ENCODE measurements around the gene TCTN1. TPM values are rescaled to one million over a fixed set of nuclear protein-coding genes. Genes with fewer than 3 reads are reported as not detected.

TCTN1 gene
- total and polyA plus RNA-seq, 11 donors: 12.6 to 27.7 (median 19.0) TPM

GRCh38 chr12:110661337-110661972, 47.5 kb downstream of the TCTN1 start:
- TF ChIP-seq CTCF (IDR thresholded peaks at IDR 0.05) (no peak), POLR2A (IDR thresholded peaks at IDR 0.05) (no peak)
- peak overlapping the region in 1 of 12 donors; percentile 62 for H3K27ac ChIP-seq
- H3K4me3 ChIP-seq: peak overlapping the region in 1 of 12 donors; percentile 30
- ATAC-seq (peak; percentile 40 to 73 (median 56)), DNase-seq (peak in 4 of 5 donors; percentile 15 to 51 (median 35))
- intact Hi-C loops (cut with DNase I): no loop called here
- peaks cover 0 to 35% (median 8%) of the 10 kb centered on the region in 9 donors for H3K36me3 ChIP-seq
- H3K9me3 ChIP-seq: peaks cover 0 to 27% (median 13%) of the 10 kb centered on the region in 12 donors
- H3K4me1 ChIP-seq: peaks cover 0 to 15% (median 2%) of the 10 kb centered on the region in 12 donors
- no peaks in the 10 kb centered on the region for H3K27me3 ChIP-seq
- WGBS, 4 donors: 70 to 77% (median 71%) methylated on average over 16 to 23 of the region's 23 CpGs

- Histone ChIP-seq H3K4me3 (no peak overlapping the region), H3K9me3 (peaks cover 0 to 33% (median 13%) of the 10 kb centered on the region in 12 donors), H3K27me3 (no peaks in the 10 kb centered on the region), H3K36me3 (peaks cover 0 to 19% (median 0%) of the 10 kb centered on the region in 9 donors), H3K27ac (no peak overlapping the region), H3K4me1 (peaks cover 0 to 15% (median 0%) of the 10 kb centered on the region in 12 donors)
- WGBS, 4 donors: 94 to 98% (median 96%) methylated on average over 6 of the region's 6 CpGs
- intact Hi-C loops (cut with DNase I): no loop called here
- no peak for ATAC-seq
- TF ChIP-seq POLR2A (IDR thresholded peaks at IDR 0.05) (no peak), CTCF (IDR thresholded peaks at IDR 0.05) (no peak)
- DNase-seq: no peak
These were observed 53.0 kb downstream of the TCTN1 start for GRCh38 chr12:110666892-110667291.

- Histone ChIP-seq H3K9me3 (peaks cover 0 to 33% (median 13%) of the 10 kb centered on the region in 12 donors), H3K27me3 (no peaks in the 10 kb centered on the region), H3K4me1 (peaks cover 0 to 9% (median 0%) of the 10 kb centered on the region in 12 donors), H3K4me3 (no peak overlapping the region), H3K36me3 (peaks cover 0 to 19% (median 0%) of the 10 kb centered on the region in 9 donors), H3K27ac (no peak overlapping the region)
- WGBS, 4 donors: 94 to 98% (median 97%) methylated on average over 3 of the region's 3 CpGs
- no peak for TF ChIP-seq POLR2A (IDR thresholded peaks at IDR 0.05)
- no peak for TF ChIP-seq CTCF (IDR thresholded peaks at IDR 0.05)
- intact Hi-C loops (cut with DNase I): no loop called here
- DNase-seq (no peak), ATAC-seq (no peak)
These were observed 53.7 kb downstream of the TCTN1 start for GRCh38 chr12:110667671-110668070.

- TF ChIP-seq POLR2A (IDR thresholded peaks at IDR 0.05): no peak
- TF ChIP-seq CTCF (IDR thresholded peaks at IDR 0.05): no peak
- Histone ChIP-seq H3K36me3 (peaks cover 0 to 19% (median 0%) of the 10 kb centered on the region in 9 donors), H3K27ac (no peak overlapping the region), H3K4me3 (no peak overlapping the region), H3K27me3 (no peaks in the 10 kb centered on the region), H3K4me1 (peaks cover 0 to 9% (median 0%) of the 10 kb centered on the region in 12 donors), H3K9me3 (peaks cover 0 to 33% (median 13%) of the 10 kb centered on the region in 12 donors)
- DNase-seq: no peak
- ATAC-seq: no peak
- WGBS, 4 donors: 92 to 95% (median 94%) methylated on average over 12 of the region's 12 CpGs
- intact Hi-C loops (cut with DNase I): no loop called here
These were observed 54.7 kb downstream of the TCTN1 start for GRCh38 chr12:110668480-110669192.
